Activated T-cell treated with anti-CD3 and anti-CD28 coated beads for 4 hours (primary cell): ENCODE measurements around the gene RC3H1.
"Not testable (repeated sequence)": the region's sequence is repeated elsewhere in the genome, so short reads cannot be mapped to it uniquely, and the experiment has no call there.

Experiments used
- DNase-seq: peaks from one replicate; pipeline ENCODE4 v3.0.0-alpha.2; 2020

RC3H1 gene

DNA sequence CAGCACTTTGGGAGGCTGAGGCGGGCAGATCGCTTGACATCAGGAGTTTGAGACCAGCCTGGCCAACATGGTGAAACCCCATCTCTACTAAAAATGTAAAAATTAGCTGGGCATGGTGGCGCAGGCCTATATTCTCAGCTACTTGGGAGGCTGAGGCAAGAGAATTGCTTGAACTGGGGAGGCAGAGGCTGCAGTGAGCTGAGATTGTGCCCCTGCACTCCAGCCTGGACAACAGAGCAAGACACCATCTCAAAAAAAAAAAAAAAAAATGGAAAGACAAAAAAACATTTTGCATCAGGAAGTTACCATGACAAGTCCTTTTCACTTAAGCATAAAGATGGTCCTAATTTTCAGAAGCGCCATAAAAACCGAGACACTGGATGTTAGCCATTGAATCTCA lies 91.6 kb downstream of the RC3H1 start:
- not testable (repeated sequence) for DNase-seq

DNA sequence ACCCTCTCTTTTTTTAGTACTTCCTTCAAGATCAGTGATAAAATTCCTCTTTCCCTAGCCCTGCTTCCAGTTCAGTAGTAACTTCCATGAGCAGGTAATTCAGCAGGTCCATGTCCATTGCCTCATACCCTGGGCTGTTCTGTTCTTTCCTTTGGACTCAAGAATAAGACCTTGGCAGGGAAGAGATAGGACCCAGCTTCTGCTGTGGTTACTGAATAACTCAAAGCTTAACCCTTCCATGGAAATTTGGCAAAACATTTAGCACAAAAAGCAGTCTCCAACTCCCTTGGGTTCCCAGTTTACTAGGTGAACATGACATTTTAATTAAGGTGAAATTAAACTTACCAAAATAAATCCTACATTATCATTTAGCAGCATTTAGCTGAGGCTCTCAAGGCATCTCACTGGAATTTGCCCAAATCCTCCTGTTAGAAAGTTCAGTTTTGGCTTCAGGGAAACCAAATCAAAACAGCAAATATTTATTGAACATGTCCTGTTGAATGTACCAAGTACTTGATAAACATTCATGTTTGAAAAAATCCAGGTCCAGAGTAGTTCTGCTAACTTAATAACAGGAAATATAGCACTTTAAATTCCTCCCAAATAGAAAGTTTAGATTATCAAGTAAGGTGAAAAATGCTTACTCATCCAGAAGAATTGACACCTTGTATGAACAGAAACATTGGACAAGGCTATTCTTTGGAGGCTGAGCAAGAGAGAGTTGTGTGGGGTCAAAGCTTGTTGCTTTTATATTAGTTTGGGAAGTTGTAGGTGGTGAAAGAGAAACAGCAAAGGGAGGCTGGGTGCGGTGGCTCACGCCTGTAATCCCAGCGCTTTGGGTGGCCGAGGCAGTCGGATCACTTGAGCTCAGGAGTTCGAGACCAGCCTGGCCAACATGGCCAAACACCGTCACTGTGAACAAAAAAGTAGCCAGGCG lies 96.6 kb downstream of the RC3H1 start:
- no peak for DNase-seq

DNA sequence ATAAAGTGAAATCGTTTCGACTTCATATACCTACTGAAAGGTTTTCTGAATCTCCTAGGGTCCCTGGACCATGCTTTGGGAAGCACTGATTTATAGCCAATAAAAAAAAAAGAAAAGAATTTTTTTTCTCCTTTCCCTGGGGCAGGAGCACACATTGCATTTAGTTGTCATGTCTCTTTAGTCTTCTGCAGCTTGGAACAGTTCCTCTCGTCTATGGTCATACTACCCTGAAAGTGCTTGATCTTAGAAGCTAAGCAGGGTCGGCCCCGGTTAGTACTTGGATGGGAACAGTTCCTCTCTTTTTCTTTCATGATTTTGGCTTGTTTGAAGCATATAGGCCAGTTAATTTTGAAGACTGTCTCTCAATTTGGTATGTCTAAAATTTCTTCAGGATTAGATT lies 101.3 kb downstream of the RC3H1 start:
- no peak for DNase-seq

DNA sequence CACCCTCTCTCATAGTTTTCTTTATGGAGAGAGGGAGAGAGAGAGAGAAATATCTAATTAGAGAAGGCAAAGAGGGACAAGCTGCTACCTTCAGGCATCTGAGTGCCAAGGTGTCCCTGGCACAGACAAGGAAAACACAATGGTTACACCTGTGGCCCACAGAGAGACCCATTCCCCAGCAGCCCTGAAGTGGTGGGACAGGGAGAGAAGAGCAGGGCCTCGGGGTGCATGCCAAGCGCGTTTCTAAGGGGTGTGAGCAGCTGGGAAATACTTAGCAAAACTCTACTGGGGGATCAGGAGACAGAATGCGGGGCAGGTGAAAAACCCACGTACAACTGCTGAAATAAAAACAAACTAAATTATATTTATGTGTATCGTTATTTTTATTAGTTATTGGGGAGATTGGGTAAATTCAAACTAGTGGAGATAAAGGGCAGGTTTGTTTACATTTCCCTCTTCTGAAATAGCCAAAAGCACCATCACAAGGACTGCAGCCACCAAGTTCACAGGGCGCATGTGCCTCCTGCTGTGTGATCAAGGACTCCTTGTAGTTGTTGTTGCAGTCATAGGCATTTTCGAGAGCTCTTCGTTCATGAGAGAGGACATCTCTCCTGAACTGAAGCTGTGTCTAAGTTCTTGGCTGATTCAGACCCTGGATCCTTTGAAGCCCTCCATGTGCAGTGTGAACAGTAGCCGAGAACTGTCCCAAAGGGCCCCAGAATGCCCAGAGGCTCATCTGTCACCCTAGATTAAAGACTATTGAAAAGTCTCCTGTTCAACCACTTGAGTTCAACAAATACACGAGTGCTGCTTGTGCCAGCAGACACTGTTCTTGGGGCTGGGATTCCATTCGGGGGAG lies 104.3 kb downstream of the RC3H1 start:
- no peak for DNase-seq

- no peak for DNase-seq
Observed at GRCh38 chr1:173917149-173917548, 105.0 kb downstream of the RC3H1 start, which contains the start of gene SERPINC1. Gene SERPINC1, minus strand, starts transcription at chr1:173917327. Its CDS starts 68 bp downstream, at chr1:173917259.

DNA sequence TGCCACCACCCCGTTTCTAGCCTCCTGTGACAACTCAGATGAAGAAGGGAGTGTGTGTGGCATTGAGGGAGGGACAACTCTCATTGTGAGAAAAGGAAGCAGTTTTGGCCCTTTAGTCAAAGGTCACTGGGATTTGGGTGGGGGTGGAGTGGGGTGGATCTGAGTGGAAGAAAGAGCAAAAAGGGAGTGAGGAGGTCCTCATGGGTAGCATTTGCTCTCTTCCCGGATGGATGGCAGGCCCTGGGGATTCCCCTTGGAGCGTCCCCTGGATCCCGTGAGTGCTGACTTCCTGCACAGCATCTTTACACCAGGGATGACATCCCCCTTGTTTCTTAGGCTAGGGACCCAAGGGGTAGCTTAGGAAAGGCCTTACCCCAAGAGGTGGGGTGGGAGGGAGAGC lies 105.5 kb downstream of the RC3H1 start:
- no peak for DNase-seq

- no peak for DNase-seq
Observed at GRCh38 chr1:173915596-173915995, 106.6 kb downstream of the RC3H1 start.

GRCh38 chr1:173914366-173914871 lies 107.7 kb downstream of the RC3H1 start:
- peak; percentile 4 for DNase-seq

GRCh38 chr1:173913111-173913510 lies 109.0 kb downstream of the RC3H1 start:
- no peak for DNase-seq

- no peak for DNase-seq
Observed at GRCh38 chr1:173903827-173904531, 118.2 kb downstream of the RC3H1 start.

GRCh38 chr1:173900992-173901391 lies 121.2 kb downstream of the RC3H1 start:
- no peak for DNase-seq

DNA sequence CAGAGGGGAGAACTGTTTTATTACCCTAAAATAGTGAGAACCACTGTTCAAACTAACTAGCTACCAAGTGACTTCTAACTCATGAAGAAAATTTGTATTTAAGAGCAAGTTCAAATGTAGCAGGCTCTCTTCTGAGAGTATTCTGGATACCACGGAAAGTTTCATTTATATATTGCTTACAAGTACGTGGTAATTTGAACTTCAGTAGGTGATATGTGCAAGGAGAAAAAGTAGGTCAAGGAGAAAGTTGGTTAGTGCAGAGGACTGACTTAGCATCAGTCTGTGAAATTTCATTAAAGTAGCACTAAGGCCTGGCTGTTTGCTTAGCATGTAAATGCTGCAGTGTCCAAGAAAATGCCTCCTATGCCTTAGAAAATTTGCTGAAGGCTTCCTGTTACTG lies 121.7 kb downstream of the RC3H1 start:
- no peak for DNase-seq

DNA sequence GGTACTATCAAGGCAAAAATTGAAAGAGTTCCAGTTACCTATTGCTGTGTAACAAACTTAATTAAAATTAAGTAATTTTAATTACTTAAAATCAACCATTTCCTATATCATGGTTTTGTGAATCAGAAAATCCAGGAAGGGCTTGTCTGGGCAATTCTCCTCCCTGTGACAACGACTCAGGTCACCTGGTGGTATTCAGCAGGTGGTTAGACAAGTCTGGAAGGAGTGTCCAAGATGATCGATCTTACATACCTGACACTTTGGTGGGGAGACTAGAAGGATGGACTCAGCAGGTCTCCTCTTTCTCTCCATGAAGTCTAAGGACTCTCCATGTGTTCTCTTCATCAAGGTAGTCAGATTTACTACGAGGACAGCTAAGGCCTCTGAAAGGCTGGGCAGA lies 128.0 kb downstream of the RC3H1 start:
- DNase-seq = no peak

- no peak for DNase-seq
Observed at GRCh38 chr1:173893611-173894010, 128.5 kb downstream of the RC3H1 start.

- no peak for DNase-seq
Observed at GRCh38 chr1:173889885-173890284, 132.3 kb downstream of the RC3H1 start.

- no peak for DNase-seq
Observed at GRCh38 chr1:173888749-173889148, 133.4 kb downstream of the RC3H1 start.

DNA sequence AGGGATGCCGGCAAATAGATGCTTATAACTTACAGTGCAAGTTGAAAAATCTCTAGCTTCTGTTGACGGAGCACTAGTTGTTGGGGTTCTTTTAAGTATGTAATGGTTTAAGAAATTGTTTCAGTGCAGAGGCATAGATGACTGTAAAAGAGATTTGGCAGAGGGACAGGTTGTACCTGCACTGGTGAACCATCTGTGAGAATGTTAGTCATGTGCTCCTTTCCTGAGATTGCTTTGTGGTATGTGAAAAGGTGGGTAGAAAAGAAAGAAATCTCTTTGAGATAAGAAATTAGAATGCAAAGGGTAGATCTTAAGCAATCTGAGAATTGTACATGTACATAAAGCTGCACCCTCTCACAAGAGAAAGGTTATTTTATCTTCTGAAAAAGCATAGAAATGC lies 134.5 kb downstream of the RC3H1 start:
- DNase-seq = no peak

DNA sequence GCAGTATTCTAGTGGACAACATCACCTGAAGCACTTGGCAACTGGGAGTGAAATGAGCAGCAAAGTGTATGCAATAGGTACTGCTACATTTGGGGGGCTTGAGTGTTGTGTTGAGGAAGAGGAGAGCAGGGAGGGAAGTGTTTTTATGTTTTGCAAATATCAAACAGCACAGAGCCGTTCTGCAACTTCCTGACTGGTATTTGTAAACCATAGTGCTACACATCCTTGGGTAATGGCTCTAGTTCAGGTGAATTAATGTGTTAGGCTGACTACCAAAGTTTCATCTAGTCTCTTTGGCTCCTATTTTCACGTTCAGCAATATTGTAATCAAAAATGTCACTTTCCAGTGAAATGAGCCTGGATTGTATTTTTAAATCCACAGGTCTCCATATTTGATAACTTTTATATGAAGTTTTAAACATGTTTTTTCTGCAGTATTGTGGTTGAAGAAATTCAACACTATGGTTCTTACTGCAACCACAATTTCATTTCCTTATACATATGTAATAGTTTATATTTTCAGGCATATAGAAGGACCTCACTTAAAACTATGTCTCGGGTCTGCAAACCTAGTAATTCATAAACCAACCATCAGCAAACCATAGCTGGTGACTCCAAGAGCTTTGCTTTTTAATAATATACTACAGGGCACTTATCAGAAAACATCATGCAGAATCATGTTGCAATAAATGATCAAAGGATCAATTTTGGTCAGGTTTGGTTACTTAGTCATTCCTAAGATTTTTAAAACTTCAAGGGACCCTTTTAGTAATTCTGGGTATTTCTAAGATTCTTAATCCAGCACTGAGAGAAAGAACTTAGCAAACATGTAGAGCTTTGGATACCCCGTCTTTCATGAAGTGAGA lies 135.2 kb downstream of the RC3H1 start:
- DNase-seq = no peak

DNA sequence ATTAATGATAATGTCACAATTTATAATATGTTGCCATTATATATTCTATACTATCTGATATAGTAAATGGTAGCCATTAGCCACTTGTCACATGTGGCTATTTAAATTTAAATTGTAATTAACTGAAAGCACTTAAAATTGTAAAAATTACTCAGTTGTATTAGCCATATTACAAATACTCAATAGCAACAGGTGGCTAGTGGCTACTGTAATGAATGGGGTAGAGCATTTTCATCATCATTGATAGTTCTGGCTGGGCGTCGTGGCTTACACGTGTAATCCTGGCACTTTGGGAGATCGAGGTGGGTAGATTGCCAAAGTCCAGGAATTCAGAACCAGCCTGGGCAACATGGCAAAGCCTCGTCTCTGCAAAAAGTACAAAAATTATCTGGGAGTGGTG lies 137.5 kb downstream of the RC3H1 start:
- DNase-seq = no peak
